GM12878 (cell line): Measurements from ENCODE around the gene RAP1GDS1. TPM values are rescaled to one million over a fixed set of nuclear protein-coding genes. Genes with fewer than 3 reads are reported as not detected.

Source experiments
- ATAC-seq: fragments of 200-7000 bp; cut with Tn5 transposase; 3 replicates; pipeline ENCODE4 v1.9.1; 2020; ENCODE audit warnings: mild to moderate bottlenecking, moderate library complexity
- BruUV-seq: library from RNA; stranded (reverse); fragments of 400-500 nt; replicated peaks from 2 replicates; lab custom pipeline; 2021; lab: Mats Ljungman, UMichigan
- CTCF ChIA-PET: fragments of 300-600 bp; sonication (Branson Sonifier 250); formaldehyde crosslinking; extraction: SDS; loops from one replicate; lab custom pipeline; 2021; ENCODE audit warnings: inconsistent platforms; lab: Yijun Ruan, JAX
- POLR2A ChIA-PET: fragments of 350-600 bp; formaldehyde crosslinking; extraction: SDS; loops from one replicate; lab custom pipeline; 2021; ENCODE audit warnings: inconsistent platforms; lab: Charles Lee
- RAD21 ChIA-PET: fragments of 300-600 bp; sonication (Branson Sonifier 250); formaldehyde crosslinking; loops from one replicate; lab custom pipeline; 2023; ENCODE audit warnings: antibody characterized with exemption; ENCODE audit not compliant: unreplicated experiment; lab: Charles Lee
- SMC1A ChIA-PET: fragments of 300-600 bp; sonication (Branson Sonifier 250); formaldehyde crosslinking; loops from one replicate; lab custom pipeline; 2023; ENCODE audit not compliant: unreplicated experiment, uncharacterized antibody; lab: Charles Lee
- DNase-seq: peaks from one replicate; pipeline ENCODE4 v3.0.0-alpha.2; 2011; ENCODE audit warnings: low read depth, low spot score
- FAIRE-seq: peaks from 3 replicates; lab custom pipeline; 2011; peaks lifted over from hg19 to GRCh38; lab: Jason Lieb, UNC
- H2AFZ ChIP-seq: 2 replicates; pipeline ENCODE4 v1.6.0; 2011; ENCODE audit warnings: low read depth, low read length, control low read depth; ENCODE audit not compliant: control insufficient read depth
- H3K27ac ChIP-seq: 2 replicates; pipeline ENCODE4 v1.5.1; 2011; ENCODE audit warnings: control low read depth; ENCODE audit not compliant: control insufficient read depth, insufficient read depth
- H3K27me3 ChIP-seq, 2 experiments: replicated peaks in 1 of 2; 2 replicates each; pipeline versions ENCODE4 v1.6.0 to v1.6.1; 2011; ENCODE audit warnings: low read length in 1 of 2; ENCODE audit not compliant: control insufficient read depth in 2 of 2, insufficient read depth in 2 of 2
- H3K36me3 ChIP-seq, 2 experiments: 2 replicates each; pipeline ENCODE4 v1.5.1; 2011; ENCODE audit warnings: low read length in 1 of 2; ENCODE audit not compliant: control insufficient read depth in 2 of 2, insufficient read depth in 2 of 2
- H3K4me1 ChIP-seq: 2 replicates; pipeline ENCODE4 v1.6.1; 2011; ENCODE audit warnings: mild to moderate bottlenecking, low read length, moderate library complexity, mixed read lengths; ENCODE audit not compliant: control insufficient read depth, insufficient read depth
- H3K4me2 ChIP-seq: 2 replicates; pipeline ENCODE4 v1.6.0; 2011; ENCODE audit warnings: control low read depth; ENCODE audit not compliant: control insufficient read depth, insufficient read depth
- H3K4me3 ChIP-seq: fragments of 200-600 bp; sonication (generic); 2 replicates; pipeline ENCODE4 v1.5.1; 2016
- H3K79me2 ChIP-seq: 2 replicates; pipeline ENCODE4 v1.6.0; 2011; ENCODE audit warnings: low read length; ENCODE audit not compliant: control insufficient read depth, insufficient read depth
- H3K9ac ChIP-seq: 2 replicates; pipeline ENCODE4 v1.8.0; 2011; ENCODE audit warnings: low read length, control low read depth, mixed read lengths; ENCODE audit not compliant: control insufficient read depth, insufficient read depth
- H3K9me3 ChIP-seq: replicated peaks from 3 replicates; pipeline ENCODE4 v1.5.1; 2011; ENCODE audit warnings: mild to moderate bottlenecking, low read length; ENCODE audit not compliant: control insufficient read depth, insufficient read depth
- H4K20me1 ChIP-seq: 2 replicates; pipeline ENCODE4 v1.6.0; 2011; ENCODE audit not compliant: control insufficient read depth, insufficient read depth
- ELK1 ChIP-seq: IDR thresholded peaks from 2 replicates; pipeline ENCODE4 v1.6.1; 2012; ENCODE audit warnings: low read depth, low read length, improper control_type of control experiment
- EP300 ChIP-seq, 2 experiments: fragments of 150-350 bp in 1 of 2; IDR thresholded peaks; 2 replicates each; pipeline ENCODE4 v1.6.1; 2011 to 2012; ENCODE audit warnings: low read depth in 2 of 2, low read length in 2 of 2, borderline replicate concordance in 1 of 2, improper control_type of control experiment in 1 of 2, inconsistent platforms in 1 of 2; ENCODE audit not compliant: control insufficient read depth in 1 of 2
- SP1 ChIP-seq: IDR thresholded peaks from one replicate; pipeline ENCODE4 v1.6.1; 2011; ENCODE audit warnings: low read depth, low read length
- TAF1 ChIP-seq: IDR thresholded peaks from 2 replicates; pipeline ENCODE4 v1.6.1; 2011; ENCODE audit warnings: mild to moderate bottlenecking, low read depth, low read length, borderline replicate concordance
- WGBS: methylation state at CpG from one replicate; pipeline ENCODE4 v1.1.6; 2016; ENCODE audit warnings: low lambda C conversion rate; ENCODE audit not compliant: insufficient replicate concordance, insufficient coverage; ENCODE audit errors: missing lambda C conversion rate; 5-methylcytosine and 5-hydroxymethylcytosine counted together
- in situ Hi-C: fragments of 300-500 bp; cut with MboI; formaldehyde crosslinking; loops from 9 replicates; pipeline ENCODE4 v1.14.3; 2018; ENCODE audit warnings: mixed read lengths
- intact Hi-C: fragments of 100-400 bp; cut with micrococcal nuclease; formaldehyde crosslinking; loops from one replicate; pipeline ENCODE4 v1.14.2; 2022; ENCODE audit not compliant: unreplicated experiment
- polyA plus RNA-seq, 11 experiments: library from polyadenylated mRNA; depleted of rRNA in 4 of 11; unstranded in 6 of 11; stranded (reverse) in 5 of 11; fragments of >200 nt; fragmentation: Nextera tagmentation in 4 of 11; fragmentation: Illumina TruSeq in 1 of 11; extraction: Ambion mirVana in 4 of 11; extraction: Trizol in 1 of 11; gene quantifications; 1 replicate in 1 of 11; 2 replicates in 10 of 11; pipeline versions ENCODE4 v1.2.1 to v1.2.3, GENCODE V29; 2011 to 2016; ENCODE audit warnings: inconsistent platforms in 2 of 11, missing spikeins in 2 of 11, low read depth in 1 of 11
- total RNA-seq, 4 experiments: library from RNA; depleted of rRNA in 3 of 4; stranded (reverse); fragments of >200 nt in 3 of 4; fragmentation: Illumina TruSeq in 1 of 4; extraction: Trizol in 1 of 4; gene quantifications; 2 replicates each; pipeline versions ENCODE4 v1.2.1 to v1.2.3, GENCODE V29; 2013 to 2021

RAP1GDS1 gene
- total and polyA plus RNA-seq, 10 of the 15 experiments (the other 5 are each of a cell fraction or from before 2014, with no cell fraction given): 12.0 to 30.5 (median 20.7) TPM

DNA sequence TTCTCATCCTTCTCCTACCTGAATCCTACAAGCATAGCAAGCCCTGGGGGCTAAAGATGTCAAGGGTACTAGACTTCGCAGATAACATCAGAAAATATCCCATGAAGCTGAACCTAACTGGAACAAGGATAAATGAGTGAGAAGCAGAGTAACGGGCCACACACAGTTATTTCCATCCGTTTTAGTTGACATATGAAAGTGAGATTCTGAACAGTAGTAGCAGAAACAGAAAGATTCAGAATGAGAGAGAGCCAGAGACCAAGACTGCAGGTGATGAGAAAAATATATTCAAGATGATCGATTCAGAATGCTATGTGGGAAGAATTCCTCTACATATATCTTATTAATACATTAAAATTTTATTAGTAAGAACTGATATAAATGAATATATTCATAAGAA, 232.1 kb downstream of the RAP1GDS1 start:
- H3K36me3 ChIP-seq: no peaks in the 10 kb centered on the region
- ChIA-PET CTCF (interaction anchor here (1.0 to 2.4 kb wide), 3 partner anchors 9 to 30 kb away, joined by 4 to 6 read pairs (median 5); no protein-coding TSS in a partner anchor), RAD21 (interaction anchor here (2.1 kb wide), 1 partner anchor 26 kb away, joined by 7 read pairs; no protein-coding TSS in a partner anchor), POLR2A (interaction anchor here (0.6 kb wide), 1 partner anchor 247 kb away, joined by 5 read pairs; no protein-coding TSS in a partner anchor), SMC1A (interaction anchor here (0.8 to 4.0 kb wide), 4 partner anchors 9 to 165 kb away, joined by 3 to 15 read pairs (median 6); no protein-coding TSS in a partner anchor)
- no peak overlapping the region for H2AFZ ChIP-seq
- FAIRE-seq: peak; percentile 61
- BruUV-seq: no TSS peak
- H3K27me3 ChIP-seq: no peaks in the 10 kb centered on the region
- H3K79me2 ChIP-seq: no peaks in the 10 kb centered on the region
- in situ Hi-C loops: no loop called here
- no peak overlapping the region for H3K9ac ChIP-seq
- no peak for DNase-seq
- intact Hi-C loops: no loop called here
- H3K4me2 ChIP-seq: no peak overlapping the region
- TF ChIP-seq SP1 (no peak), TAF1 (no peak), EP300 (IDR thresholded peaks at IDR 0.05; ENCODE audit: borderline replicate concordance in 1 of 2, control insufficient read depth in 1 of 2, low read depth in 2 of 2, low read length in 2 of 2) (no peak), ELK1 (no peak)
- no peak overlapping the region for H3K27ac ChIP-seq
- no peaks in the 10 kb centered on the region for H4K20me1 ChIP-seq
- no peaks in the 10 kb centered on the region for H3K4me1 ChIP-seq
- no peaks in the 10 kb centered on the region for H3K9me3 ChIP-seq
- no peak overlapping the region for H3K4me3 ChIP-seq
- ATAC-seq: peak; percentile 77
- 0% methylated on average over 4 of the region's 4 CpGs for WGBS

Other genes starting within 250 kb of the RAP1GDS1 start
- gene STPG2, start 117.9 kb upstream of the RAP1GDS1 start, total RNA-seq (2014; rRNA removed): 0.33 TPM in 1 of 2 replicates, not detected in the other
- not detected in 2 replicates for gene STPG2, start 117.9 kb upstream of the RAP1GDS1 start, total RNA-seq (2014; rRNA removed; fragmentation: Illumina TruSeq; extraction: Trizol)
- 0.13 TPM in 1 of 2 replicates, not detected in the other for gene STPG2, start 117.9 kb upstream of the RAP1GDS1 start, total RNA-seq (2021)
- gene STPG2, start 117.9 kb upstream of the RAP1GDS1 start, polyA plus RNA-seq (2011; rRNA removed): 0.12 TPM in 1 of 2 replicates, not detected in the other
- gene STPG2, start 117.9 kb upstream of the RAP1GDS1 start, polyA plus RNA-seq (2014; fragmentation: Illumina TruSeq; extraction: Trizol): not detected in 2 replicates
- not detected for gene STPG2, start 117.9 kb upstream of the RAP1GDS1 start, polyA plus RNA-seq (2014; fragmentation: Nextera tagmentation; extraction: Ambion mirVana)
- gene STPG2, start 117.9 kb upstream of the RAP1GDS1 start, polyA plus RNA-seq (2014; rRNA removed): not detected in 2 replicates
- under 1 TPM in 1 of 2 experiments, not detected in 1; 0.24 TPM for gene STPG2, start 117.9 kb upstream of the RAP1GDS1 start, polyA plus RNA-seq (2016; fragmentation: Nextera tagmentation; extraction: Ambion mirVana)